Stomach (tissue), 9 donors: ENCODE measurements around the gene SLC26A9. TPM values are rescaled to one million over a fixed set of nuclear protein-coding genes. Genes with fewer than 3 reads are reported as not detected.
"Not testable (repeated sequence)": the region's sequence is repeated elsewhere in the genome, so short reads cannot be mapped to it uniquely, and the experiment has no call there.

ENCODE experiments used
- DNase-seq, 2 donors: peaks; one replicate each; pipeline versions ENCODE4 v3.0.0 to v3.0.0-alpha.2; 2013 to 2019
- H3K27ac ChIP-seq, 5 donors: fragments of 200-600 bp in 4 of 5; sonication (generic) in 4 of 5; one replicate each; pipeline ENCODE4 v1.5.1; 2013 to 2019; ENCODE audit warnings: mild to moderate bottlenecking in 1 of 5, moderate library complexity in 1 of 5
- H3K27me3 ChIP-seq, 3 donors: fragments of 200-600 bp; sonication (generic); one replicate each; pipeline ENCODE4 v1.5.1; 2017 to 2019; ENCODE audit warnings: mixed run types in 1 of 3
- H3K36me3 ChIP-seq, 4 donors: fragments of 200-600 bp; sonication (generic); 1 replicate in 3 of 4; 2 replicates in 1 of 4; pipeline ENCODE4 v1.5.1; 2016 to 2019
- H3K4me1 ChIP-seq, 4 donors: fragments of 200-600 bp; sonication (generic); one replicate each; pipeline ENCODE4 v1.5.1; 2016 to 2019
- H3K4me3 ChIP-seq, 4 donors: fragments of 200-600 bp; sonication (generic) in 3 of 4; one replicate each; pipeline ENCODE4 v1.5.1; 2016 to 2019; ENCODE audit warnings: mild to moderate bottlenecking in 1 of 4
- H3K9me3 ChIP-seq, 4 donors: fragments of 200-600 bp; sonication (generic); one replicate each; pipeline ENCODE4 v1.5.1; 2016 to 2019
- CTCF ChIP-seq, 7 experiments: fragments of 450-650 bp in 4 of 7; fragments of 200-600 bp in 3 of 7; sonication (generic) in 3 of 7; IDR thresholded peaks; one replicate each; pipeline ENCODE4 v1.5.1; 2016 to 2019; ENCODE audit warnings: antibody characterized with exemption in 7 of 7, control low read depth in 2 of 7, mild to moderate bottlenecking in 1 of 7
- EP300 ChIP-seq: sonication (generic); formaldehyde crosslinking; IDR thresholded peaks from one replicate; pipeline ENCODE4 v1.6.1; 2017; ENCODE audit warnings: antibody characterized with exemption
- POLR2A ChIP-seq, 4 donors: fragments of 450-650 bp; IDR thresholded peaks; one replicate each; pipeline ENCODE4 v1.6.1; 2016; ENCODE audit warnings: antibody characterized with exemption in 4 of 4, control low read depth in 2 of 4, mild to moderate bottlenecking in 1 of 4, moderate library complexity in 1 of 4
- POLR2AphosphoS5 ChIP-seq, 3 donors: sonication (generic); formaldehyde crosslinking; IDR thresholded peaks; one replicate each; pipeline ENCODE4 v1.6.1; 2016; ENCODE audit warnings: antibody characterized with exemption in 3 of 3
- WGBS, 5 donors: extraction: QIAGEN DNeasy Blood & Tissue Kit in 3 of 5; methylation state at CpG; one replicate each; pipeline versions ENCODE4 v1.1.5 to v1.1.7; 2013 to 2018; 5-methylcytosine and 5-hydroxymethylcytosine counted together
- intact Hi-C: fragments of 100-400 bp; cut with DNase I; formaldehyde crosslinking; loops from one replicate; pipeline ENCODE4 v1.15.1; 2023; ENCODE audit warnings: low total_unique reads
- polyA plus RNA-seq, 3 donors: library from polyadenylated mRNA; stranded (reverse); fragments of 200-250 nt; gene quantifications; one replicate each; pipeline ENCODE4 v1.2.3, GENCODE V29; 2013
- total RNA-seq, 5 donors: library from RNA; depleted of rRNA; stranded (reverse); fragments of >200 nt; gene quantifications; one replicate each; pipeline versions ENCODE4 v1.1.0 to v1.2.3, GENCODE V29; 2014 to 2016
- donor health status: healthy with polysubstance abuse.
- donor health status: Bipolar disorder and iron deficiency.
- donor health status: healthy.

Gene SLC26A9
- total and polyA plus RNA-seq, 8 donors = 7.9 to 63.0 (median 30.0) TPM; not detected in 1

- H3K4me1 ChIP-seq, H3K27ac ChIP-seq, DNase-seq, H3K36me3 ChIP-seq, intact Hi-C loops, H3K27me3 ChIP-seq, H3K4me3 ChIP-seq: not testable (repeated sequence)
- peaks cover 0 to 12% (median 0%) of the 10 kb centered on the region in 4 donors for H3K9me3 ChIP-seq
- 75 to 93% (median 77%) methylated on average over 3 of the region's 3 CpGs for WGBS, 5 donors
These were observed 52.6 kb downstream of the SLC26A9 start for GRCh38 chr1:205890631-205891030.

GRCh38 chr1:205889706-205890105 is 53.5 kb downstream of the SLC26A9 start:
- H3K4me1 ChIP-seq, H3K36me3 ChIP-seq, H3K27me3 ChIP-seq, H3K9me3 ChIP-seq, H3K4me3 ChIP-seq, DNase-seq, H3K27ac ChIP-seq, intact Hi-C loops: not testable (repeated sequence)
- WGBS, 5 donors = 62 to 81% (median 68%) methylated on average over 3 of the region's 3 CpGs

GRCh38 chr1:205889006-205889405 is 54.2 kb downstream of the SLC26A9 start:
- H3K27me3 ChIP-seq, H3K9me3 ChIP-seq, H3K4me1 ChIP-seq, H3K4me3 ChIP-seq, H3K36me3 ChIP-seq, DNase-seq, H3K27ac ChIP-seq, intact Hi-C loops: not testable (repeated sequence)
- WGBS, 5 donors = 72 to 81% (median 76%) methylated on average over 4 of the region's 4 CpGs

GRCh38 chr1:205883792-205884191 is 59.5 kb downstream of the SLC26A9 start:
- no peaks in the 10 kb centered on the region for H3K4me1 ChIP-seq
- H3K9me3 ChIP-seq = peaks cover 0 to 20% (median 3%) of the 10 kb centered on the region in 4 donors
- no peak for DNase-seq
- H3K4me3 ChIP-seq = no peak overlapping the region
- H3K36me3 ChIP-seq = no peaks in the 10 kb centered on the region
- TF ChIP-seq POLR2A (IDR thresholded peaks at IDR 0.05) (no peak), POLR2AphosphoS5 (IDR thresholded peaks at IDR 0.05) (no peak), EP300 (no peak)
- no peaks in the 10 kb centered on the region for H3K27me3 ChIP-seq
- H3K27ac ChIP-seq = no peak overlapping the region
- intact Hi-C loops = no loop called here

- intact Hi-C loops = no loop called here
- DNase-seq = no peak
- Histone ChIP-seq H3K36me3 (no peaks in the 10 kb centered on the region), H3K9me3 (peaks cover 0 to 22% (median 8%) of the 10 kb centered on the region in 4 donors), H3K4me1 (no peaks in the 10 kb centered on the region), H3K4me3 (no peak overlapping the region), H3K27ac (no peak overlapping the region), H3K27me3 (no peaks in the 10 kb centered on the region)
- TF ChIP-seq POLR2AphosphoS5 (IDR thresholded peaks at IDR 0.05) (no peak), EP300 (no peak)
These were observed 62.3 kb downstream of the SLC26A9 start for GRCh38 chr1:205880923-205881322.

GRCh38 chr1:205879974-205880373 is 63.3 kb downstream of the SLC26A9 start:
- Histone ChIP-seq H3K9me3 (peaks cover 0 to 22% (median 8%) of the 10 kb centered on the region in 4 donors), H3K4me1 (no peaks in the 10 kb centered on the region), H3K27ac (no peak overlapping the region), H3K4me3 (no peak overlapping the region), H3K36me3 (no peaks in the 10 kb centered on the region), H3K27me3 (no peaks in the 10 kb centered on the region)
- intact Hi-C loops = no loop called here
- 69 to 100% (median 82%) methylated on average over 1 of the region's 1 CpG for WGBS, 5 donors
- DNase-seq = no peak
- TF ChIP-seq POLR2AphosphoS5 (IDR thresholded peaks at IDR 0.05) (no peak), EP300 (no peak), CTCF (IDR thresholded peaks at IDR 0.05) (no peak), POLR2A (IDR thresholded peaks at IDR 0.05) (no peak)

- Histone ChIP-seq H3K4me1 (no peaks in the 10 kb centered on the region), H3K27me3 (no peaks in the 10 kb centered on the region), H3K9me3 (peaks cover 0 to 26% (median 14%) of the 10 kb centered on the region in 4 donors), H3K36me3 (no peaks in the 10 kb centered on the region), H3K4me3 (no peak overlapping the region), H3K27ac (no peak overlapping the region)
- no peak for DNase-seq
- no peak for TF ChIP-seq POLR2A (IDR thresholded peaks at IDR 0.05)
- intact Hi-C loops = no loop called here
These were observed 65.2 kb downstream of the SLC26A9 start for GRCh38 chr1:205878026-205878425.

GRCh38 chr1:205873148-205873547 is 70.1 kb downstream of the SLC26A9 start:
- H3K9me3 ChIP-seq = peaks cover 0 to 14% (median 11%) of the 10 kb centered on the region in 4 donors
- H3K27ac ChIP-seq, DNase-seq, H3K4me1 ChIP-seq, H3K27me3 ChIP-seq, intact Hi-C loops, H3K4me3 ChIP-seq, H3K36me3 ChIP-seq: not testable (repeated sequence)
